NCI-H2107 (cell line): Measurements from ENCODE around the gene REEP6.
"Not testable (repeated sequence)": the region's sequence is repeated elsewhere in the genome, so short reads cannot be mapped to it uniquely, and the experiment has no call there.

ENCODE experiments used
- DNase-seq: peaks from one replicate; lab custom pipeline; 2025; lab: John Stamatoyannopoulos, UW

The REEP6 gene

GRCh38 chr19:1507763-1508506 lies 17.0 kb downstream of the REEP6 start:
- peak; percentile 53 for DNase-seq

DNA sequence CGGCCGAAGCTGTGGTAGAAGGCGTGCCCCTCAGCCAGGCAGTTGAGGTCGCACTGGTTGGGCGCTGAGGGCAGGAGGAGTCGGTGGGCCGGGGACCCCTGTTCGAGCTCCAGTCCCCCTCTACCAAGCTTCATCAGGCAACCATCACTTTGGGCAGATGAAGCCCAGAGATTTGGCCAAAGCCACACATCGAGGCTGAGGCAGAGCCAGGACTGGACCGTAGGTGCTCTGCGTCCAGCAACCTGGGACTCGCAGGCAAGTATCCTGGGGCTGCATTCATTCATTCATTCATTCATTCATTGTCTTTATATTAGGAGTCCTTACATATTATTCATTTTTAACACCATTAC lies 17.5 kb downstream of the REEP6 start:
- DNase-seq = no peak

DNA sequence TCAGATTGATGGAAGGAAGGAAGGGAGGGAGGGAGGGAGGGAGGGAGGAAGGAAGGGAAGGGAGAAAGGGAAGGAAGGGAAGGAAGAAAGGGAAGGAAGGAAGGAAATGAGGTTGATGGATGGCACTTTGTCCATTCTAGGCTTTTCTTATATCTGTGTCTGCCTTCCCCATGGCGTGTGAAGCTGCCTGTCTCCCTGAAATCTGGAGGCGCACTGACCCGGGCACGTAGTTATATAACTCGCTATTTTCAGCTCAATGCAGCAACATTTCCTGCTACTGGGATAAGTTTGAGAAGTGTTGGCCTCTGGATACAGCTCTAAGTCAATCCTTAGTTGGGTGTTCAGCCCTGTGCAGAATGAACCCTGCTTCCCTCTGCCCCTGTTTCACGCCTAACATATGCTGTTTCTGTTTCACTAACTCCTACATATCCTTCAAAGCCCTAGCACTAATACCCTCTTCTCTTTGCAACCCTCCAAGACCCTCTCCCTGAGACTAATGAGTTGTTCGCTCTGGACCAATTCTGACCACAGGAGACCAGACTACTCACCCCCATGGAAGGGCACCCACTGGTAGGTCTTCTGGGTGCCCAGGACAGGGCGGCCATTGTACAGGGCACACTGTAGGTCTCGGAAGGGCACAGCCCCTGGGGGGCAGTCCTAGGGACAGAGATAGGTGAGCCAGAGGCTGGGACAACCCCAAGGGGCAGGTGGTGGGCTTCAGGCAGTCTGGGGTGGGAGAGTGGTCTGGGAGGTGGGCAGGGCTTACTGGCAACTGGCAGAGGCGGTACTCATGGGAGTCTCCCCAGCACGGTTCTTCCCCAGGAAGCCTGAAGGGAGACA lies 18.8 kb downstream of the REEP6 start:
- no peak for DNase-seq

DNA sequence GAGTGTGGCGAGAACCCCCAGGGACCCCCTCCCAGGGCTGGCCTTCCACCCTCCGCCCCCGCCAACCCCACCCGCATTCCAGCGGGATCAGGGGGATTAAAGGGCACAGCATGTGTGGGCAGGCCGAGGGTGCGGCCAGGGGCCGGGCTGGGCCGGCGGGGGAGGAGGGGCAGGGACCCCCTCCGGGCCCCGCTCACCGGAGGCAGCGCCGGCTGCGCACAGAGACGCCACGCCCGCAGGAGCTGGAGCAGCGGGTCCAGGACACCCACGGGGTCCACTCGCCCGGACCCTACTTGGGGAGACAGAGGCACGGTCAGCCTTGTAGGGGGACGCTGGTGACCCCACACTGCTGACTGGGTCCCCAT lies 19.4 kb downstream of the REEP6 start:
- no peak for DNase-seq

DNA sequence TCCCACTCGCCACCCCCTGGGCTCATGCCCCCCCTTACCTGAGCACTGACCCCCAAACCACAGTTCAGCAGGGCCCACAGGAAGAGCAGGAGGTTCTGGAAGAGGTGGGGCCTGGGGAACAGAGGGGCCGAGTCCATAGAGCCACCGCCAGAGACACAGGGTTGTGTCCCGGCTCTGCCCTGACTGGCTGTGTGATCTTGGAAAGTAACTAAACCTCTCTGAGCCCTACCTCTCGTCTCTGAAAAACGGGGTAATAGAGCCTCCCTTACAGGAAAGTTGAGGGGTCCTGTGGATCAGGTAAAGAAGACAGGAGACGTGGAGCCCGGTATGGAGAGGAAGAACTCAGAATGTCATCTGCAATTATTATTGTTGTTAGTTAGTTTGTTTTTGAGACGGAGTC lies 19.8 kb downstream of the REEP6 start:
- DNase-seq = no peak

DNA sequence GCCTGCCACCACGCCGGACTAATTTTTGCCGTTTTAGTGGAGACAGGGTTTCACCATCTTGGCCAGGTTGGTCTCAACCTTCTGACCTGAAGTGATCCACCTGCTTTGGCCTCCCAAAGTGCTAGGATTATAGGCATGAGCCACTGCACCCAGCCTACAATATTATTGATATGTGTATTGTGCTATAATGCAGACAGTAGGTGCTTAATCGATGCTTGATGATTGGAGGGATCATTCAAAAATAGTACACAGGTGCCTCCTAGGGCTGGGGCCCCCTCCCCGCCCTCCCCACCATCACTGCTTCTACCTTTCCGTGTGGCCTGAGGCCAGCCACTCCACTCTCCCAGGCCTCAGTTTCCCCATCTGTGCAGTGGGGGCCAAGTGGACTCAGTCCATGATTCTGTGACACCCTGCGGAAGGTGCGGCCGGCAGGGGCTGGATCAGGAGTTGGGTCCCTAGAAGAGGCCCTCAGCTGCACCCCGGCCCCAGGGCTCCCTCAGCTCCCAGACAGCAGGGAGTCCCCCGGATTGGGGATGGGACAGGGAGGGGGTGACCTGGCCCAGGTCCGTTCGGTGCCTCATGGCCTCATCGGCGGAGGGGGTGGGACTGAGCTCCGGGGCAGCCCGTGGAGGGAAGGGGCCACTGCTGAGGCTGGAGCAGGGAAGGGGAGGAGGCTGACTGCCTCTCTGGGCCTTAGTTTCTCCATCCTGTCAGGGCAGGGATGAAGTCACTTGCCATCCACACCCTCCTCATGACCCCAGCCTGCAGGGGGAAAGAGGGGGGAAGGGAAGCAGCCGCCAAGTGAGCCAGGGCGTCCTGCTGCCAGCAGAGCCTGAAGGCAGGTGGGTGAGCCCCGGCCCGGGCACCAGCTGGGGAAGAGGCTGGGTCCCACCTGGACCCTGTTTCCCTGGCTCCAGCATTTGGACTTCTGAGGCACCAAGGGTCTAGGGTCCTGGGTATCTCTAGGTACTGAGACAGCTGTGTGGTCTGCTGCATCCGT lies 20.6 kb downstream of the REEP6 start:
- no peak for DNase-seq

GRCh38 chr19:1512671-1513498 lies 21.9 kb downstream of the REEP6 start, which contains the start of gene ADAMTSL5:
Gene ADAMTSL5 (minus strand): TSS chr19:1513019. CDS start chr19:1510943, 2,076 bp downstream.
- DNase-seq = no peak

GRCh38 chr19:1513499-1514294 lies 22.7 kb downstream of the REEP6 start:
- DNase-seq = no peak

- DNase-seq = no peak
These were observed 23.3 kb downstream of the REEP6 start for GRCh38 chr19:1514295-1514661.

GRCh38 chr19:1514986-1515721 lies 24.2 kb downstream of the REEP6 start:
- no peak for DNase-seq

DNA sequence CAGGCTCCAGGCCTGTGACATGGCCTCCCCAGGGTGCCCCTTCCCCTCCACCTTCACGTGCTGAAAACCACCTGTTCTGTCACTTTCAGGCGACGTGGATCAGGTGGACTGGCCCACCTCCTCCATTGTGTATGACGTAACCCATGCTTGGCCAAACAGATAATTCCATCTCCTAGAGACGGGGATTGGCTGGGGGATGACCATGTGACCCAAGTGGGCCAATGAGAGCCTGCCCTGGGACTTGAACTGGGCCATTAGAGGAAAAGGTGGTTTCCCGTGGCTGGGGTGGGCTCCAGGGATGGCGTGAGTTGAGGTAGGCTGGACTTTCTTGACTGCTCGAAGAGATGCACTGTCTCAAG lies 25.4 kb downstream of the REEP6 start:
- no peak for DNase-seq

DNA sequence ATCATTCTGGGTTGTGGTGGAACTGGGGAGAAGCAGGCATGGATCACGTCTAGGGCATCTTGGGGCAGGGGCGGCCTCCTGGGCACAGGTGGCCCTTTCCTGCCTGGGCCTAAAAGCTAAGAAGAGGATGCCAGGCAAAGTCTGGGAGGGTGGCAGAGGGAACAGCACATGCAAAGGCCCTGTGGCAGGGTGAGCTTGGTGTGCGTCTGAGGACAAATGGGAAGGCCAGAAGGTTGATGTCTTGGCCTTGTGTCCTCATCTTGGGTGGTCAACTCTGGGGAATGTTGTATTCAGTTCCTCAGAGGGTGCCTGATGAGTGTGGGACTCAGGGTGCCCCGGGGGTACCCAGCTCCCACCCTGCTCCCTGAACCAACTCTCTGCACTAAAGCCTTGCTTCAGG lies 27.5 kb downstream of the REEP6 start:
- DNase-seq = no peak

DNA sequence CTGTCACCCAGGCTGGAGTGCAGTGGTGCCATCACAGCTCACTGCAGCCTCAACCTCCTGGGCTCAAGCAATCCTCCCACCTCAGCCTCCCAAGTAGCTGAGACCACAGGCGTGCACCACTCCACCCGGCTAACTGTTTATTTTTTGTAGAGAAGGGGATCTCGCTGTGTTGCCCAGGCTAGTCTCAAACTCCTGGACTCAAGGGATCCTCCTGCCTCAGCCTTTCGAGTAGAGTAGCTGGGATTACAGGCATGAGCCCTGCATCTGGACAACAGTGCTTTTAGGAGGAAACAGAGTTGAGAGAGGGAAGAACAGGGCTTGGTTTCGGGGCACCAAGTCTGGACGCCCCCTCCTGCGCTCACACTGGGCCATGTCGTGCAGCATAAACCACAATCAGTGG lies 28.8 kb downstream of the REEP6 start:
- DNase-seq = not testable (repeated sequence)

DNA sequence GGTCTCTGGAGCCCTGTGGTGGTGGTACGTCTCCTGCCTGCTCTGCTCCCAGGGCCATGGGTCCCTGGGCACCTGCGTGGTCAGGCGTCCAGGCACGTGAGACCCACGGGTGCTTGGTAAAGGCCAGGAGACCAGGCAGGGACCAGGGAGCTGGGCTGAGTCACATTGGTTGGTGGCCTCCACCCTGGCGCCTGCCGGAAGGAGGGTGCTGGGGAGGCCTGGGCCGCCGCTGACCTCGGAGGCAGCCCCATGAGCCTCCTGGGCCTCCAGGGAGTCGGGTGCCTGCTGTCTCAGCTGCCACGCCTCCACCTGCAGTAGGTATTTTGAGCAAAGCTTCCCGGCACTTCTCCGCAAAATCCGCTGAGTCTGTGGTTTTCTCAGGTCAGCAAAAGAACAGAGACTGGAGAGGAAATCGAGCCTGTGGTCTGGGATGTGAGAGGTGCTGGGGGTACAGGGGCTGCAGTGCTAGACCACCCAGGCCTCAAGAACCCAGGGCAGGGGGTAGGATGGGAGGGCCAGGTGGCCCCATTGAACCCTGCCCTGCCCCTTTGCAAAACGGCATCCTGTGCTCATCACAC lies 29.3 kb downstream of the REEP6 start:
- no peak for DNase-seq

DNA sequence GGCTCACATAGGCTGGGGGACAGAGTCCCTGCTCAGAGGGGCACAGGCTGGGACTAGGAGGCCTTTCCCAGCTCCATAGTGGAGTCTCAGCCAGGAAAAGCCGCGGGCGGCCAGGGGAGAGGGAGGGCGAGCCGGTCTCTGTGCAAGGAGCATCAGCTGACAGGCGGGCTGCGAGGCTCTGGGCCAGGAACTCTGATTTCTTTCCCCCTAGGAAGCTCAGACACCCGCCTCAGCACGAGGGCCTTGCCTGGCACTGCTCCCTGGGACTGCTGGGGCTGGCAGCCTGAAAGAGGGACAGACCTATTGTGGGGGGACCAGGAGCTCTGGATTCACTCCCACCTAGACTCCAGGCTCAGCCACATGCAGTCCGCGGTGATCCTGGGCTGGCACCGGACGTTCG lies 30.7 kb downstream of the REEP6 start:
- no peak for DNase-seq

GRCh38 chr19:1522061-1522460 lies 31.1 kb downstream of the REEP6 start:
- no peak for DNase-seq

- no peak for DNase-seq
These were observed 31.9 kb downstream of the REEP6 start for GRCh38 chr19:1522838-1523237.

- no peak for DNase-seq
These were observed 32.7 kb downstream of the REEP6 start, which contains the start of gene PLK5 for GRCh38 chr19:1523412-1524286. Gene PLK5 (plus strand): TSS chr19:1524077. CDS start chr19:1526997, 2,920 bp downstream.
